ENCODE data around the gene CLK1.

Gene CLK1

DNA sequence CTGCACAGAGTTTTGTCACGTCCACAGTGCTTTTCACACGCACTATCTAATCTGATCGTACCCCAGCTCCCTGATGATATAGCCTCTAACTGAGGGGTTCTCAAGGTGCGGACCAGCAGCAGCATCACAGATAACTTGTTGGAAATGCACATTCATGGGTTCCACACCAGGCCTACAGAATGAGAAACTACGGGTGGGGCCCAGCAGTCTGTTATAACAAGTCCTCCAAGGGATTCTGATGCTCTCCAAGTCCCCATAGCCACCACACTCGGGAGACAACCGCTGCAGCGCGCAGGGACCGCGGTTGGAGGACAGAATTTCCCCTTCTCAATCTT lies 53.5 kb downstream of the CLK1 start:
- DNase-seq, result no peak

DNA sequence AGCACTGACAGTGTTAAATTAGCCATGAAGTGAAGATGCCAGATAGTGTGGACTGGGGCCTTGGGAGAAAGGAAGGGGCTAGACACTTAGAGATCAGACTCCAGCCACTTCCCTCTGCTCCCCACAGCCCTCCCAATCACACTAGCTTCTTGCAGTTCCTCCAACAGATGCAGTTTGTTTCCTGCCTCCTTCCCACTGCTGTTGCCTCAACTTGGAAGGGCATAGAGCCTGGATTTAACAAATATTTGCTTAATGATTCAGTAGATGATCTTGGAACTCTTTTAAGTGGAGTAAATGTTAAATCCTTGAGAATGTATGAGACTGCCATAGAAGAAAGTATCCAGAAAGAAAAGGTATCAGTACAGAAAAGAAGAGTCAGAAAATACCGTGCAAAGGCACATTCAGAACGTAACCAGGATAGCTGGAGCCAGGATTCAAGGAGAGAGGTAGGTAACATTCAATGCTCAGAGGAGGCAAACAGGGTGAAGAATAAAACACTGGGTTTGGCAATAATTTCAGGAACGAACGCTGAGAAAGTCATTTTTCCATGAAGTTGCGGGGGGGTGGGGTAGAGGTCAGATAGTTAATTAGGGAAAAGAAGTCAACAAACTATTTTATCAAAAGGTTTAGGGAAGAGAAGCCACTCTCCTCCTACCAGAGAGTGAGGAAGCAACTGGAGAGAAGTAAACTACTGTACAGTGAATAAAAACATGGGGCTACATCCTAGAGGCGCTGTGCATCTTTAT lies 54.0 kb downstream of the CLK1 start:
- DNase-seq, result no peak

DNA sequence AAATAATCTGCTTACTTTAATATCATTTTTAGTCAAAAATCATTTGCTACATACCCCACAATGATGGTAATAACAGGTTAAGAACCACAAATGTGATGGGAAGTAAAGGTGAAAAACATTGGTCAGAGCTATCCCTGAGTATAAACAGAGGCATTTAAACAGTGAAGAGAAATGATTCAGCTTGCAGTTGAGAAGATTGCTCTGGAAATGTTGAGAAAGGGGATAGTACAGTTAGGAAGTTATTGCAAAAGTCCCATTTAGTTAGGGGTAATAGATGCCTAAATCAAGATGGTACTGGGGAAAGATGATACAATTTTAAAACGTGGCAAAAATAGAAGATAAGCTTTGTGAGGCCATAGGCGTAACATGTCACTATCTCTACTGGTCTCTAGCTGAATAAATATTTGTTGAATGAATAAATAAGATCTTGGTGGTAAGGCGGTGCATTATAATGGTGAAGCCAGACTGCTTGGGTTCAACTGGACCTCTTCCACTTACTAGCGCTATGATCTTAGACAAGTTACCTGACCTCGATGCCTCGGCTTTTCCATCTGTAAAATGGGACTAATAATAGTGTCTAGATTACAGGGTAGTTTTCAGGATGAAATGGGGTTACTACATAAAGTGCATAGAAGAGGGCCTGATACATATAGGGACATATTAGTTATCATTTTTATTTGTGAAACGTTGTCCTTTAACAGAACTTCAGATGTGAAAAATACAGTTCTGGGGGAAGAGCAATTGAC lies 54.8 kb downstream of the CLK1 start:
- no peak for DNase-seq

Measured in stimulated activated CD4-positive, alpha-beta T cell treated with anti-CD3 and anti-CD28 coated beads, Interleukin-4, amount 100 ng/mL, for 4 hours (primary cell).